H1 (cell line): ENCODE results near the gene SH3RF2. TPM values are rescaled to one million over a fixed set of nuclear protein-coding genes. Genes with fewer than 3 reads are reported as not detected.
A peak's percentile ranks its signal among the peaks of the same experiment; 100 is the strongest.

Source experiments
- CTCF ChIA-PET: fragments of 300-600 bp; sonication (Branson Sonifier 250); formaldehyde crosslinking; loops from one replicate; lab custom pipeline; 2021; ENCODE audit not compliant: partially characterized antibody; lab: Charles Lee
- POLR2A ChIA-PET: fragments of 300-600 bp; sonication (Branson Sonifier 250); formaldehyde crosslinking; loops from one replicate; lab custom pipeline; 2021; ENCODE audit warnings: inconsistent platforms; ENCODE audit not compliant: partially characterized antibody; lab: Charles Lee
- DNase-seq, 2 experiments: peaks; one replicate each; pipeline versions ENCODE4 v3.0.0 to v3.0.0-alpha.2; 2010 to 2022; ENCODE audit warnings: low spot score in 2 of 2, low read depth in 1 of 2, mixed read lengths in 1 of 2
- FAIRE-seq: peaks from 2 replicates; lab custom pipeline; 2011; peaks lifted over from hg19 to GRCh38; lab: Jason Lieb, UNC
- H2AFZ ChIP-seq: 2 replicates; pipeline ENCODE4 v1.8.1; 2012; ENCODE audit warnings: low read length, inconsistent platforms
- H2AK5ac ChIP-seq: 2 replicates; pipeline ENCODE4 v1.6.1; 2013; ENCODE audit warnings: low read depth, low read length
- H2BK120ac ChIP-seq: replicated peaks from 2 replicates; pipeline ENCODE3; 2013; ENCODE audit warnings: low read depth, low read length, inconsistent platforms
- H2BK12ac ChIP-seq: 2 replicates; pipeline ENCODE4 v1.6.1; 2013; ENCODE audit warnings: low read depth, low read length
- H2BK15ac ChIP-seq: 2 replicates; pipeline ENCODE4 v1.6.1; 2013; ENCODE audit warnings: low read length
- H2BK20ac ChIP-seq: 2 replicates; pipeline ENCODE4 v1.6.1; 2013; ENCODE audit warnings: low read length
- H2BK5ac ChIP-seq: 2 replicates; pipeline ENCODE4 v1.6.1; 2013; ENCODE audit warnings: low read depth, low read length
- H3K14ac ChIP-seq: 2 replicates; pipeline ENCODE4 v1.6.1; 2013; ENCODE audit warnings: inconsistent platforms; ENCODE audit not compliant: insufficient read length
- H3K18ac ChIP-seq: 2 replicates; pipeline ENCODE4 v1.6.1; 2013; ENCODE audit warnings: low read length; ENCODE audit errors: extremely low read depth
- H3K23ac ChIP-seq: 2 replicates; pipeline ENCODE4 v1.6.1; 2013; ENCODE audit warnings: inconsistent platforms; ENCODE audit not compliant: insufficient read length
- H3K23me2 ChIP-seq: 2 replicates; pipeline ENCODE4 v1.6.1; 2013; ENCODE audit warnings: low read depth, low read length
- H3K27ac ChIP-seq: 2 replicates; pipeline ENCODE4 v1.6.1; 2011; ENCODE audit warnings: low read depth, low read length, inconsistent platforms
- H3K27me3 ChIP-seq, 4 experiments: replicated peaks in 1 of 4; 1 replicate in 1 of 4; 2 replicates in 3 of 4; pipeline versions ENCODE4 v1.6.1 to v1.8.1; 2011 to 2013; ENCODE audit warnings: low read length in 3 of 4, mild to moderate bottlenecking in 3 of 4, inconsistent platforms in 2 of 4, mixed read lengths in 2 of 4, moderate library complexity in 1 of 4; ENCODE audit not compliant: control insufficient read depth in 3 of 4, insufficient read depth in 3 of 4; ENCODE audit errors: extremely low read depth in 1 of 4
- H3K36me3 ChIP-seq, 4 experiments: 2 replicates each; pipeline versions ENCODE4 v1.6.1 to v1.8.1; 2011 to 2013; ENCODE audit warnings: mild to moderate bottlenecking in 4 of 4, low read length in 3 of 4, moderate library complexity in 2 of 4, control low read depth in 1 of 4, inconsistent platforms in 1 of 4; ENCODE audit not compliant: insufficient read depth in 4 of 4, control insufficient read depth in 2 of 4
- H3K4ac ChIP-seq: replicated peaks from 2 replicates; pipeline ENCODE3; 2013; ENCODE audit warnings: low read length, low read depth, mixed read lengths, inconsistent platforms; ENCODE audit not compliant: insufficient read length
- H3K4me1 ChIP-seq, 4 experiments: replicated peaks in 1 of 4; 1 replicate in 1 of 4; 2 replicates in 3 of 4; pipeline versions ENCODE4 v1.6.1 to v1.8.1; 2011 to 2013; ENCODE audit warnings: low read length in 3 of 4, inconsistent platforms in 2 of 4, mixed read lengths in 1 of 4; ENCODE audit not compliant: insufficient read depth in 4 of 4, control insufficient read depth in 3 of 4
- H3K4me2 ChIP-seq, 2 experiments: 2 replicates each; pipeline versions ENCODE4 v1.6.1 to v1.8.1; 2011 to 2013; ENCODE audit warnings: low read depth in 2 of 2, low read length in 2 of 2, control low read depth in 1 of 2, inconsistent platforms in 1 of 2, mild to moderate bottlenecking in 1 of 2; ENCODE audit not compliant: insufficient read depth in 1 of 2
- H3K4me3 ChIP-seq, 4 experiments: fragments of 200-600, 300-600 bp in 1 of 4; sonication (generic), shearing (Covaris generic), sonication (Bioruptor Twin) in 1 of 4; 2 replicates each; pipeline versions ENCODE4 v1.5.1 to v1.8.1; 2011 to 2016; ENCODE audit warnings: low read length in 4 of 4, low read depth in 3 of 4, control low read depth in 2 of 4, inconsistent platforms in 2 of 4, mild to moderate bottlenecking in 2 of 4, mixed read lengths in 1 of 4, moderate library complexity in 1 of 4; ENCODE audit not compliant: insufficient read depth in 2 of 4; ENCODE audit errors: extremely low read depth in 1 of 4
- H3K56ac ChIP-seq: replicated peaks from 2 replicates; pipeline ENCODE3; 2013; ENCODE audit warnings: low read depth, mild to moderate bottlenecking, mixed read lengths, low read length, inconsistent platforms; ENCODE audit not compliant: insufficient read length
- H3K79me1 ChIP-seq: 2 replicates; pipeline ENCODE4 v1.6.1; 2013; ENCODE audit warnings: low read depth, low read length, control low read depth
- H3K79me2 ChIP-seq, 2 experiments: 2 replicates each; pipeline versions ENCODE4 v1.6.1 to v1.8.1; 2012 to 2013; ENCODE audit warnings: low read length in 2 of 2, mild to moderate bottlenecking in 2 of 2, inconsistent platforms in 1 of 2; ENCODE audit not compliant: insufficient read depth in 2 of 2, control insufficient read depth in 1 of 2
- H3K9ac ChIP-seq, 4 experiments: replicated peaks in 1 of 4; 1 replicate in 1 of 4; 2 replicates in 3 of 4; pipeline versions ENCODE4 v1.6.1 to v1.8.1; 2011 to 2013; ENCODE audit warnings: low read depth in 3 of 4, low read length in 3 of 4, control low read depth in 2 of 4, mild to moderate bottlenecking in 2 of 4, moderate library complexity in 2 of 4, inconsistent platforms in 1 of 4; ENCODE audit errors: extremely low read depth in 1 of 4
- H3K9me3 ChIP-seq, 2 experiments: 2 replicates each; pipeline versions ENCODE4 v1.6.1 to v1.8.1; 2012 to 2013; ENCODE audit warnings: mild to moderate bottlenecking in 2 of 2, moderate library complexity in 2 of 2, control low read depth in 1 of 2, inconsistent platforms in 1 of 2, low read depth in 1 of 2, low read length in 1 of 2, mixed read lengths in 1 of 2; ENCODE audit not compliant: insufficient read depth in 2 of 2
- H4K20me1 ChIP-seq, 2 experiments: replicated peaks in 1 of 2; 2 replicates each; pipeline versions ENCODE3 to v1.8.1; 2011 to 2013; ENCODE audit warnings: inconsistent platforms in 2 of 2, low read length in 2 of 2, mild to moderate bottlenecking in 1 of 2; ENCODE audit not compliant: insufficient read depth in 2 of 2, control insufficient read depth in 1 of 2
- H4K5ac ChIP-seq: 2 replicates; pipeline ENCODE4 v1.6.1; 2013; ENCODE audit warnings: low read length, low read depth, mixed read lengths, inconsistent platforms; ENCODE audit not compliant: insufficient read length
- H4K8ac ChIP-seq: 2 replicates; pipeline ENCODE4 v1.8.0; 2013; ENCODE audit warnings: mild to moderate bottlenecking, moderate library complexity, low read length, inconsistent platforms; ENCODE audit not compliant: insufficient read depth; ENCODE audit errors: extremely low read depth
- H4K91ac ChIP-seq: replicated peaks from 2 replicates; pipeline ENCODE3; 2013; ENCODE audit warnings: low read length, mixed read lengths, inconsistent platforms; ENCODE audit not compliant: insufficient read length
- ASH2L ChIP-seq: fragments of 200-600, 300-600 bp; sonication (generic); IDR thresholded peaks from one replicate; pipeline ENCODE4 v1.7.1; 2017; ENCODE audit warnings: low read length
- EGR1 ChIP-seq: IDR thresholded peaks from 2 replicates; pipeline ENCODE4 v1.6.1; 2011; ENCODE audit warnings: low read depth, low read length, borderline replicate concordance
- FOSL1 ChIP-seq: IDR thresholded peaks from 2 replicates; pipeline ENCODE4 v1.6.1; 2011; ENCODE audit warnings: mild to moderate bottlenecking, low read depth, low read length, moderate library complexity; ENCODE audit not compliant: insufficient read depth
- KDM4A ChIP-seq: IDR thresholded peaks from one replicate; pipeline ENCODE4 v1.7.1; 2012; ENCODE audit warnings: low read depth, mild to moderate bottlenecking, moderate library complexity, low read length, inconsistent platforms; ENCODE audit not compliant: severe bottlenecking
- RXRA ChIP-seq: IDR thresholded peaks from 2 replicates; pipeline ENCODE4 v1.6.1; 2011; ENCODE audit warnings: low read depth, mild to moderate bottlenecking, low read length, moderate library complexity; ENCODE audit not compliant: insufficient read depth
- SIN3A ChIP-seq, 2 experiments: IDR thresholded peaks in 1 of 2; conservative IDR thresholded peaks in 1 of 2; 2 replicates each; pipeline ENCODE4 v1.6.1; 2011 to 2012; ENCODE audit warnings: low read length in 2 of 2, improper control_type of control experiment in 1 of 2, low read depth in 1 of 2, mild to moderate bottlenecking in 1 of 2
- WGBS, 2 experiments: shearing (Covaris generic) in 1 of 2; methylation state at CpG; one replicate each; pipeline versions ENCODE4 v1.1.6 to v1.1.7; 2013 to 2015; ENCODE audit warnings: low lambda C conversion rate in 2 of 2, mixed read lengths in 2 of 2, inconsistent platforms in 1 of 2, low coverage in 1 of 2, missing lambda C conversion rate in 1 of 2; ENCODE audit not compliant: insufficient replicate concordance in 2 of 2, insufficient coverage in 1 of 2, insufficient read length in 1 of 2; ENCODE audit errors: extremely low coverage in 1 of 2, missing lambda C conversion rate in 1 of 2; 5-methylcytosine and 5-hydroxymethylcytosine counted together
- polyA plus RNA-seq, 7 experiments: library from polyadenylated mRNA; depleted of rRNA in 3 of 7; stranded (reverse) in 5 of 7; unstranded in 2 of 7; fragments of >200 nt in 5 of 7; fragments of 200-250 nt in 2 of 7; gene quantifications; 1 replicate in 5 of 7; 2 replicates in 1 of 7; 4 replicates in 1 of 7; pipeline versions ENCODE4 v1.2.1 to v1.2.3, GENCODE V29; 2011 to 2013; ENCODE audit warnings: missing spikeins in 2 of 7, mixed read lengths in 2 of 7
- total RNA-seq: library from RNA; stranded (reverse); fragmentation: NEBNext Ultra II Directional; extraction: Animal tissue kit (Norgen Biotek cat#: 25700); gene quantifications from 2 replicates; pipeline ENCODE4 v1.2.1, GENCODE V29; 2021
- TF ChIP-seq, protein P1 (sequence below): IDR thresholded peaks from 2 replicates; pipeline ENCODE4 v1.6.1; 2012; ENCODE audit warnings: low read length, inconsistent platforms

Gene SH3RF2
- total and polyA plus RNA-seq, 2 of the 8 experiments (the other 6 are each of a cell fraction or from before 2014, with no cell fraction given) = 0.80 to 0.95 TPM

DNA sequence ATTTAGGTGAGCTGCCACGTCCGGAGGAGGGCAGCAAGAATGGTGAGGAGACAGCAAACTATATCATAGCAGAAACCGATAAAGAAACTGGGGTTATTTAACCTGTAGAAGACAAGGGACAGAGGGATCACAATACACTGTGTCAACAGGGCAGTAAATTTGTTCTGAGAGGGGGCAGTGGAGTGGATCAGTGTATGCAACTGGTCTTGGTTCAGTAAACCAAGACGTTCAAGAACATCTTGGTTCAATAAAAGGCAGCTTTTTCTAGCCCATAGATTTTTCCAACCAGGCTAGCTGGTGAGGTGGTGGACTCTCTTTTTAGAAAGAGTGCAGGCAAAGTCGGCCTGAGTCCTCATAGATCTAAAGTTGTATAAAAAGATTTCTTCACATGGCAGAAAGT lies 113.7 kb downstream of the SH3RF2 start:
- Histone ChIP-seq H3K79me1 (no peaks in the 10 kb centered on the region), H3K9ac (no peak overlapping the region), H4K5ac (no peak overlapping the region), H3K4me1 (no peaks in the 10 kb centered on the region; a peak in 1 of 7 replicates), H3K56ac (no peak overlapping the region), H2BK12ac (no peak overlapping the region), H3K4ac (no peak overlapping the region), H3K23ac (no peak overlapping the region), H3K23me2 (no peaks in the 10 kb centered on the region), H2BK120ac (no peak overlapping the region), H2BK20ac (no peak overlapping the region), H2BK5ac (no peak overlapping the region), H3K36me3 (no peaks in the 10 kb centered on the region), H4K8ac (no peak overlapping the region), H4K91ac (peak overlapping the region; percentile 46), H3K9me3 (no peaks in the 10 kb centered on the region), H3K18ac (no peak overlapping the region), H3K27me3 (no peaks in the 10 kb centered on the region), H3K4me2 (no peak overlapping the region), H3K79me2 (no peaks in the 10 kb centered on the region), H4K20me1 (no peaks in the 10 kb centered on the region), H3K14ac (no peak overlapping the region), H3K27ac (no peak overlapping the region), H3K4me3 (no peak overlapping the region), H2AFZ (no peak overlapping the region; the same call in 1 of the 2 replicates), H2AK5ac (no peak overlapping the region), H2BK15ac (no peak overlapping the region)
- DNase-seq = no peak
- no peak for FAIRE-seq
- POLR2A ChIA-PET = no interaction called here
- WGBS, 2 experiments = 84% methylated on average over 5 of the region's 5 CpGs; no CpG with 5 or more reads in 1 of the 2 experiments
- CTCF ChIA-PET = interaction anchor here (0.6 to 8.2 kb wide), 27 partner anchors 9 to 368 kb away, joined by 3 to 77 read pairs (median 4); no protein-coding TSS in a partner anchor
- TF ChIP-seq ASH2L (no peak), EGR1 (no peak), FOSL1 (no peak), SIN3A (conservative IDR thresholded peaks at IDR 0.05 in 1 of 2, IDR thresholded peaks at IDR 0.05 in 1 of 2; ENCODE audit: low read depth in 1 of 2, low read length in 2 of 2) (no peak), KDM4A (no peak), RXRA (no peak)
- TF ChIP-seq, protein P1, sequence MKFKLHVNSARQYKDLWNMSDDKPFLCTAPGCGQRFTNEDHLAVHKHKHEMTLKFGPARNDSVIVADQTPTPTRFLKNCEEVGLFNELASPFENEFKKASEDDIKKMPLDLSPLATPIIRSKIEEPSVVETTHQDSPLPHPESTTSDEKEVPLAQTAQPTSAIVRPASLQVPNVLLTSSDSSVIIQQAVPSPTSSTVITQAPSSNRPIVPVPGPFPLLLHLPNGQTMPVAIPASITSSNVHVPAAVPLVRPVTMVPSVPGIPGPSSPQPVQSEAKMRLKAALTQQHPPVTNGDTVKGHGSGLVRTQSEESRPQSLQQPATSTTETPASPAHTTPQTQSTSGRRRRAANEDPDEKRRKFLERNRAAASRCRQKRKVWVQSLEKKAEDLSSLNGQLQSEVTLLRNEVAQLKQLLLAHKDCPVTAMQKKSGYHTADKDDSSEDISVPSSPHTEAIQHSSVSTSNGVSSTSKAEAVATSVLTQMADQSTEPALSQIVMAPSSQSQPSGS = no peak
